GM08714 (cell line): ENCODE results near the gene DBNL.

Experiments used
- H3K4me3 ChIP-seq: fragments of 200-500 bp; sonication (Bioruptor generic); 2 replicates; pipeline ENCODE4 v1.5.1; 2014; ENCODE audit warnings: mild to moderate bottlenecking, low read length, inconsistent platforms
- ZNF274 ChIP-seq: IDR thresholded peaks from 2 replicates; pipeline ENCODE4 v1.6.1; 2012; ENCODE audit warnings: mild to moderate bottlenecking, low read depth, low read length

Gene DBNL

GRCh38 chr7:44057849-44058758 lies 13.6 kb downstream of the DBNL start:
- TF ChIP-seq ZNF274, result no peak
- H3K4me3 ChIP-seq, result no peak overlapping the region

- no peak overlapping the region for H3K4me3 ChIP-seq
- no peak for TF ChIP-seq ZNF274
These were observed 14.3 kb downstream of the DBNL start for GRCh38 chr7:44058759-44059218.

- H3K4me3 ChIP-seq, result no peak overlapping the region
- TF ChIP-seq ZNF274, result no peak
These were observed 15.0 kb downstream of the DBNL start for GRCh38 chr7:44059219-44060090.

GRCh38 chr7:44060091-44060947 lies 15.8 kb downstream of the DBNL start:
- H3K4me3 ChIP-seq, result no peak overlapping the region
- TF ChIP-seq ZNF274, result no peak

GRCh38 chr7:44060948-44061644 lies 16.6 kb downstream of the DBNL start:
- TF ChIP-seq ZNF274, result no peak
- no peak overlapping the region for H3K4me3 ChIP-seq

- no peak for TF ChIP-seq ZNF274
- H3K4me3 ChIP-seq, result no peak overlapping the region
These were observed 17.2 kb downstream of the DBNL start for GRCh38 chr7:44061645-44062179.

GRCh38 chr7:44062180-44062902 lies 17.8 kb downstream of the DBNL start:
- TF ChIP-seq ZNF274, result no peak
- H3K4me3 ChIP-seq, result no peak overlapping the region

- TF ChIP-seq ZNF274, result no peak
- no peak overlapping the region for H3K4me3 ChIP-seq
These were observed 18.4 kb downstream of the DBNL start for GRCh38 chr7:44062903-44063295.

- no peak for TF ChIP-seq ZNF274
- no peak overlapping the region for H3K4me3 ChIP-seq
These were observed 19.0 kb downstream of the DBNL start for GRCh38 chr7:44063547-44063893.

GRCh38 chr7:44063894-44064651 lies 19.6 kb downstream of the DBNL start:
- no peak for TF ChIP-seq ZNF274
- no peak overlapping the region for H3K4me3 ChIP-seq

- TF ChIP-seq ZNF274, result no peak
- H3K4me3 ChIP-seq, result no peak overlapping the region
These were observed 20.4 kb downstream of the DBNL start for GRCh38 chr7:44064791-44065430.
